GM21619 (cell line): ENCODE data around the gene ACRBP.

Experiments
- ATAC-seq: cut with Tn5 transposase; IDR thresholded peaks from one replicate; pipeline ENCODE4 v1.9.1; 2021; ENCODE audit not compliant: unreplicated experiment

ACRBP gene

DNA sequence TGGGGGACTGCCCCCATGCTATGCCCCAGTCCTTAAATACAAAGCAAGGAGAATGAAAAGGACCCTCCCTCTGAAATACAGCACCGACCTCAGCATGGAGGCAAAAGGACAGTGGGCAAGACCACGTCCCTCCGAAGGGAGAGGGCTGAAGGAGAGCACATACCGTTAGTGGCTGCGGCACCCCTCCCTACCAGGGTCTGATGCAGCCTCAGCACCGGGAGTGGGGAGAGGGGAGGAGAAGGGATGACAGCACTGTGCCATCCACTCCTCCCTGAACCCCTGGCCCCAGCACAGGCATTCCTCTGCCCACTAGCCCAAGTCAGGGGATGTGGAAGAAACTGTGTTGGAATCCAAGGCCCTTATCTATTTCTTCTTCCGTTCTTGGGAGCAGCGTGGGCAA, 3.6 kb upstream of the ACRBP start:
- ATAC-seq: no peak

DNA sequence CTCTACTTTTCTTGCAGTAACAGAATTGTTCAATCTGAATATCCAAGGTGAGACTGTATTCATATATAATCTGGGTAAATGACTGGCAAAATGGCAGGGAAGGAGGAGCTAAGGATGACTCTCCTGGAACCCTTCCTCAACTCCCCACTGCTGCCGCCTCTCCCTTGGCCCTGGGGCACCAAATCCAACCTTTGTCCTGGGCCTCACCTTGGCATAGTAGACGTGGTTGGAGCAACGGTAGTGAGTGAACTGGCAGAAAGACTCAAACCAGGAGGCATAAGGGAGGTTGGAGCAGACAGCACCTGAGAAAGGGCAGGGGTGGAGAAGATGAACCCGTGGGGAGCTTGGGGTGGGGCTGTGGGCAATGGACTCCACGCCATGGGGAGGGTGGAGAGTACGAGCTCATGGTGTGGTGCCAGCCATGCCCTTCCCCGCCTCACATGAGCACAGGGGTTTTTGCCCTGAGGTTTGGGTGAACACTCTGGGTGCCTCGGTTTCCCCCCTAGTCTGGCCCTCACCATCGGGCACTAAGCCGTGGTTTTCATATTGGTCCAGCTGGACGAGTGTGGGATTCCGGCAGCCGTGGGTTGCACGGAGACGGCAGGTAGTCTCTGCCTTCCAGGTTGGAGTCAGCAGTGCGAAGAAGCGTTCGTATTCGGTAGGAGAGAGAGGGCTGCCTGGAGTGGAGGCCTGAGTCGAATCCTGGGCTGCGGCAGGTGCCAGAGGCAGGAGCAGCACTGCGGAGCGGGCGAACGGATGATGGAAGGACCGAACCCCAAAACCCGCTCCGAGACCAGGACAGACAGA, 753 bp downstream of the ACRBP start:
- ATAC-seq: no peak

DNA sequence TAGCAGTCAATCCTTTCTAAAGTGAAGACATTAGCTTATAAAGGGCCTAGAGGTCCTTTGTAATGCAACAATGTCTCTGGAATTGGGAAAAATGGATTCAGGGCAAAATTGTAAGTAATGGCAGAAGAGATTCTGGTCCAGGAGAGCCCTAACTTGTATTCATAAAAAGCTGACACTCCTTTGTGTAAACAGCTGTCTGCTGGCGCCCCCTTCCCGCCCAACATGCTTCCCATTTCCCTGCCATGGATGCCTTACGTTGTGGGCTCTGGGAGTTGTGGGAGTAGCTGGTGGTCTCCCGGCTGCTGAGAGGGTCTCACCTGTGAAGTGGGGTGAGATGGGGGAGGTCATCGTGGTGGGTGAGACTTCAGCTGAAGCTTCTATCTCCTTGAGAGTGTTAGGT, 2.3 kb downstream of the ACRBP start:
- ATAC-seq: no peak

DNA sequence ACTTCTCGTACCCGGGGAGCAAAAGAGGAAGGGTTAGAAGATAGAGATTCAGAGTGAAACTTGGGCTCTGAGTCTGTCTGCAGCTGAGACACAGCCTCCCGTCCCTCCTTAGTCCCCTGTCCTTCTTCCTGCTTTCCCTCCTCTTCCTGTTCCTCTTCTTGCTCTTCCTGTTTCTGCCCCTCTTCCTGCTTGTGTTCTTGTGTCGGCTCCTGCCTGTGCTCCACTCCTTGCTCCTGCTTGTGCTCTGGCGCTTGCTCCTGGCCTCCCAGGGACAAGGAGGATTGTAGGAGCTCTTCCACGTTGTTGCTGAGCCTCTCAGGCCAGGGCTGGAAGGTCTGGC, 3.0 kb downstream of the ACRBP start:
- ATAC-seq: no peak

DNA sequence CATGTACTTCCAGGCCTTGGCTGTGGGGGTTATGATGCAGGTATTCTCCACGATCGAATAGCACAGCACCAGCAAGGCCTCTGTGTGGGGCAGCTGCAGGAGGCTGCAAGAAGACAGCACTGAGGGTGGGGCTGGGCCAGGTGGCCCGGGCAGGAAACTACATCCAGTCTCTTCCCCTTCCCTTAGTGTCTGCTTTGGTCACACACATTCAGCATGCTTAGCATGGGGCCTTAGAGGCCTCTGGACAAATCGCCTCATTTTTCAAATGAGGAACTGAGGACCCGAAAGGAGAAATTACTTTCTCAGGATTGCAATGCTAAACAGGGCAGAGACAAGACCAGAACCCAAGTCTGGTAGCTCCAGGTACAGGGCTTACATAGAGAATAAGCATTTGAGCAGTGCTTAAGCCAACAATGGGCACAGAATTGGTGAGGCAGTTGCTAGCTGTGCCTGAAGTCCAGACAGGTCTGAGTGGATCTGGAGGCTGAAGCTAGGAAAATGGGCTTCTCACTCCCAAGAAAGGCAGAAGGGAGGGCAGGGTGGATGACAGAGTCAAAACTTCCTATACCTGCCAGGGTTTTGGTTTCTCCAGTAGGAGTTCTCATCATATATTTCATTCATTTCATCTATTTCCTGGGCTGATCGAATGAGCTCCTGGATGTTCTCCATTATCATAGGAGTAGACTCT, 3.5 kb downstream of the ACRBP start:
- ATAC-seq: no peak

DNA sequence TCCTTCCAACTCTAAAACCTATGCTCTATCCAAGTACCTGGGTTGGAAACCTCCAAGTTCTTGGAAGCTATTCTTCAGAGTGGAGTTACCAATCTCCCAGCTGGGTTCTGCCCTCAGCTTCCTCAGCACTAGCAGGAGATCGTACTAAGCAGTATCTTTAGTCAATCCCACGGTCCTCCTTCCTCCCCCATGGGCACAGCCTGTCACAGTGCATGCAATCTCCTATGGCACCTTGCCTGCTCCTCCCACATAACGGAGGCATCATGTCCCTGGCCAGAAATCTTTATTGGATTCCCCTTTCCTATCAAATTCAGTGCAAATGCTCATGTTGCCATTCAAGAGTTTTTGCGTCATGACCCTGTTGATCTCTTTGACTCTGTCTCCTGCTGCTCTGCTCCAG, 6.1 kb downstream of the ACRBP start:
- ATAC-seq: no peak

DNA sequence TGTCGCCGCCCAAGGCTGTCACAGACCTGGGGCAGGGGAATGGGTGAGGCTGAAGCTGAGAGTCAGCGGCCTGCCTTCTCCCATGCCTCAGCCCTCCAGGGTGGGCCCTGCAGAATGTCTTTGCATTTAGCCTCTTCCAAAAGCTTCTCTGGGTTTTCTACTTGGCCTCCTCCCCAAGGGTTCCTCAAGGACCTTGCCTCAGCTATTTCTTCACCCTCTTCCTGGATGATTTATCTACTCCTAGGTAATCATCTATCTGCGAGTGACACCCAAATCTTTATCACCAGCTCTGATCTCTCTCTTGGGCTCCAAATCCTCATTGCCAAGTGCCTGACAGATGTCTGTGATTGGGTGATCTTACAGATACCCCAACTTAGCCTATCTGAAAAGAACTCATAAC, 6.7 kb downstream of the ACRBP start:
- ATAC-seq: no peak

DNA sequence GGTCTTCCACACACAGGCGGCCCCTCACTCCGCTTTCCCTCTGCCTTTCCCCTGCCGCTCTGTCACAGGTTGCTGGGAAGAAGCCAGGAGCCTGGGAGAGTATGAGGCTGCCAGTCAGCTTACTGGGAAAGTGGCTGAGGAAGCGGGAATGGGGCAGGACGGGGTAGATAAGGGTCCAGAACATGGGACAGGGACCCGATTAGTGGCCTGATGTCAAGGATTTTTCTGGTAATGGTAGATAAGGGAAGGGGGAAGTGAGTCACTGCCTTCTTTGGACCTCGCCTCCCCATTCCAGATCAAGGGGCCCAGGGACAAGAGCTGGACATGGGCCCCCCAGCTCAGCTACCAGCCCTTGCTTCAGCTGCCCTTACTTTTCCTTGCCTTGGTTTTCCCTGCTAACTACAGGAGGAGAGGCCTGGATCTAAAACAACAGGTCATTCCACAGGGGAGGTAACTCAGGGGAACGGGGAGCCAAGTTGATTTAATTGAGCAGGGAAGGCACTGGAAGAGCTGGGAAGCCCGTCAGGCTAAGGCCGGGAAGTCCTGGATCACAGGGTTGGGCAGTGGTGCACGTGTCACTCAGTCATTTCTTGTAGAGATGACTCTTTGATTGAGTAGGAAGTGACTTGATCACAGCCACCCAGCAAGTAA, 8.0 kb downstream of the ACRBP start:
- ATAC-seq: no peak

DNA sequence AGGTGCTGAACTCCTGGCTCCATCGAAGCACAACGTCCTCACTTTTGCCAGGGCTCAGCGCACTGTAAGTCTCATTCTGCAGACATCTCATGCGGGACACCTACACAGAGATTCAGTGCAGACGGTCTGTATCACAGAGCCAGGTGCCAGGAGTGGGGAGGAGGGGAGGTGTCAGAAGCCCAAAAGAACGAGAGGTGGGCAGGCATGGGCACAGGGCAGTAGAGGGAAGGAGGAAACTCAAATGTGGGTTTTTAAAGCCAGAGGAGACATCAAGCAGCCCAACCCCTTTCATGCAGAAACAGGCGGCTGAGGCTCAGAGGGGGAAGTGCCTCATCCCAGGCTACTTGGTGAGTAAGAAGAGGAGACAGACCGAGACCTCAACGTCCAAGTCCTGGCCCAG, 8.9 kb downstream of the ACRBP start:
- no peak for ATAC-seq

DNA sequence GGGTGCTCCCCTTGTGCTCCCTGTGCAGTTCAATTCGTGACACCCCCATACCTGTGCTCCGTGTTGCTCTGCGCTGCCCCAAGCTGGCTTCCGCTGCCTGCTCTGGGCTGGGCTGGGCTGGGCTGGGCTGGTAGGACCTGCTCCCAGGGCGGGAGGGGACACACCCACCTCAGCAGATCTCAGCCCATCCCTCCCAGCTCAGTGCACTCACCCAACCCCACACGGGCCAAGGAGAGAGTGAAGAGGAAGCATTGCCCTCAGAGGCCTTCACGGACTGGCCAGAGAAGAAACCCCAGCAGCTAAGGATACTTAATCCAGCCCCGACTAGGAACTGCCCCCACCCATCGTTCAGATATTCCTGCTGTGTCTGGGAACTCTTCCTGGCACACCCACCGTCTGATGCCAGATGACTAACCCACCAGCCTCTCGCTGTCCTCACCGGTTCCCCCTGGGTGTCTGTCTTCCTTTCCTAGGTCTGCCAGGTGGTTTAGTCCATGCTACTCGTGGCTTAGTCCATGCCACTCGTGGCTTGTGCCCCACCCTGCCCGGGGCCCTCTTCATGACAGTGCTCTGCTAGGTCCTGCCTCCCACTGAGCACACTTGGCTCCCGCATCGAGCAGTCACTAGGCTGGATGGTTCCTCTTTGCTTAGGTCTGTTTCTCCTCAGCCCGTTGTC, 11.2 kb downstream of the ACRBP start, which contains the start of gene LPAR5:
Gene LPAR5, minus strand, starts transcription at position 104 of the 676 bp plus-strand sequence. CDS start 14,711 bp downstream, outside the sequence.
- no peak for ATAC-seq

DNA sequence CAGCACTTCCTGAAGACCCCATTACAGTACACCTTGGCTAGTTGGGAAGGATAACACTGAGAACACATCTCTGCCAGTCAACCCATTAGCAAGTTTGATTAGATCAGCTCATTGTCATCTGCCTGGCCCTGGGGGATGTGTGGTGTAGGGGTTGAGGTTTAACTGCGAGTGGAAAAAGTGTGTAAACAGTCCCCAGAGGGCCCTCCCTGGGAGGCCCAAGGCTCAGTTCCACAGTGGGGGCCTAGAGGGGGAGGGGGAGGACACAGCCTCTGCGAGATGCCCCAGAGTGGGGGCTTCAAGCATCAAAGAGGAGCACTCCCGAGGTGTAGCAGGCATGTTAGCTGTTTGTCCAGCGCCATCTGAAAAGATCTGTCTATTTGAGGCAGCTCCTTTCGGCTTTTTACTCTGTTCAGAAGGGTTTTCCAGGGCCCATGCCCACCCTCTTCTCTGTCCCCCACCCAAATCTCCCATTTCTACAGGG, 11.8 kb downstream of the ACRBP start:
- ATAC-seq: peak; percentile 44

DNA sequence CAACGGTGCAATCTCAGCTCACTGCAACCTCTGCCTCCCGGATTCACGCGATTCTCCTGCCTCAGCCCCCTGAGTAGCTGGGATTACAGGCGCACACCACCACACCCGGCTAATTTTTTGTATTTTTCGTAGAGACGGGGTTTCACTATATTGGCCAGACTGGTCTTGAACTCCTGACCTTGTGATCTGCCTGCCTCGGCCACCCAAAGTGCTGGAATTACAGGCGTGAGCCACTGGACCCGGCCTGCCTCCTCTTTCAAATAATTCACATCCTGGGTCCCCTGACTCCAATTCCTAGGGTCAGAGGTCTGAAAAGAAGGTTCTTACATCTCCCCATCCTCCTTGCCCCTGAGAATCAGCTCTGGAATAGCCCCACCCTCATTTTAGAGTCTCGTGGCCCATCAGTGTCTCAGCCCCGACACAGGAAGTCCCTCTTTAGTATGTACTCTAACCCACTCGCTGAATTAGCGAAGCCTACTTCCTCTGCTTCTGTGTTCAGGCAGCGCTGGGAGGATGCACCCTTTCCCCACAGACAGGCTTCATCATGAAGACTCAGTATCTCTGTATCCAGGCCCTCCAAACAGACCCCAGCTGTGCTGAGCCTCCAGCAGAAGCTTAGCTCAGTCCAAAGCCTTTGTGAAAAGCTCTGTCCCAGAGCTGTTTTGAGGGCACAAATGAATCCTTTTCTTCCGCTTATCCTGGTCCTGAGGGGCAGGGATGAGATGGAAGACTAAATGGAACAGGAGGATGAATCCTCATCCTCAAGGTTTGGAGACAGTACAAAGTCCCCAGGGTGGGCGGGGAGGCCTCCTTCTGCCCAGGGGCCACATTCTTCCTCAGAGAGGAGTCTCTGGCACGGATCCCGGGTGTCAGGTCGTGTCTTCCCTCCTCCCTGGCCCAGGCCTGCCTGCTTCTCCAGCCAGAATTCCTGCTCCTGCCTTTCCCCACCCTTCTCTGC, 14.9 kb downstream of the ACRBP start:
- peak; percentile 66 for ATAC-seq

DNA sequence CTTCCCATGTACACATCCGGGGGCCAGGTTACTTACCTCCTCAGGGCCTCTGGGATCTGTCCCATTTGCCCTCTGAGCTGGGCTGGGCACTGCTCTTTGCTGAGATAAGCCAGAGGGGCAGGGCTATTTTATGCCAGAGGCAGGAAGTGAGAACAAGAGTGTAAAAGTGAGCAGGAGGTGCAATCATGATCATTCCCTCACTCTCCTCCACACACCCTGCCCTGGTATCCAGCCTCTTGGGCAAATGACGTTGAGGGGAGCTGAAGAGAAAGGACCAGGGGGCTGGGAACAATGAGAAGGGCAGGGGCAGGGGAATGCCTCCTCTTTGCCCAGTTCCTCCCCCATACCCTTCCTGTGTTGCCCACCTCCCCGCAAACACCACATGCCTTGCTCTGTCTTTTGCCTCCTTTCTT, 15.7 kb downstream of the ACRBP start:
- ATAC-seq: no peak

DNA sequence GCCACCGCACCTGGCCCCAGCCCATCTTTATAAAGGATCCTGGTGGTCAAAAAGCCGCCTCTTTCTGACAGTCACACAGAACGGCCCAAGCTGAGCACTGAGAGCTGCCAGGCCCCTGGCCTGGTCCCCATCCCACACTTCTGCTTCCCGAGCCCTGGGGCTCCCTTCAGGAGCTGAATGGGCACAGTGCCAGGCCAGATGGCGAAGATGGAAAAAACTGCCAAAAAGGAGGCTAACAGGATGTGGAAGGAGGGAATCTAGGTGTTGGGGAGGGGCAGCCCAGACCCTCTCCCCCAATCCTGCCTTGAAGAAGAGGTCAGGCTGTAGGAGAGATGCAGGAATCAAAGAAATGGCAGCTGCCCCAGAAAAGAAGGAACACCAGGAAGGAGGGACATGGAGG, 16.5 kb downstream of the ACRBP start:
- no peak for ATAC-seq

DNA sequence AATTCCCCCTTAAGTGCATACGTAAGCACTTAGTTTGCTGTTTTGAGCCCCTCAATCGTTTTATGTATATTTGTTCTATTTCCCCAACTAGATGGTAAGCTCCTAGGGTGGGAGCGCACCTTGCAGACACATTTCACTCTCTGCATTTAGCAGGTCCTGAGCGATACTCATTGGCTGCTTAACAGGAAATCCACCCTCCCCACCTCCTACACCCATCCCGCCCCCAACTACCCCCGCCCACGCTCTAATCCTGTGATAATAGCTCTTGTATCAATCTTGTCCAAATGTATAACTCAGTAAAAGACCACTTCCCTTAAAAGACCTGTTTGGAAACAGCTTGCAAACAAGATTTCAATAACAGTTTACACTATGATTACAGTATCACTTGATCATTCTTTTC, 19.6 kb downstream of the ACRBP start:
- ATAC-seq: no peak

DNA sequence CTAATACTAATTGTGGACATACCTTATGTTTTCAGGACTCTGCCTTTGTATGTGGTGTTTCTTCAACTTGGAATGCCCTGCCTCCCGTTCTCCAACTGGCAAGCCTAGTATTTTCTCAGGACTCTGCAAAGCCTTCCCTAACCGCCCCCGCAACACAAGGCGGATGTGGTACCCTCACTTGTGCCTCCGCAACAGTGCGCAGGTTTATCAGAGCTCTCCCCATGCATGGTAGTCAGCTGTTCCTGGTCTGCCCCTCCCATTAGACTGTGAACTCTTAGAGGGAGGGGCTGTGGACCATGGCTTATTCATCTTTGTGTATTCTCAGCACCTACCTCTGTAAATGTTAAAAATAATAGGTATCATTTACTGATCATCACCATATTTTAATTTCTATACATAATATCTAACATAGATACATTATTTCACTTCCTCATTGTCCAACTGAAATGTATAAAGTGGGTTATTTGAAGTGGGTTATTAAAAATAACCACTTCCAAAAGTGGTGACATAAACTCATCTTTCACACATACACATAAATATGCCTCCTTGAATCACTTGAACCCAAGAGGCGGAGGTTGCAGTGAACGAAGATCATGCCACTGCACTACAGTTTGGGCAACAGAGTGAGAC, 20.5 kb downstream of the ACRBP start:
- no peak for ATAC-seq

DNA sequence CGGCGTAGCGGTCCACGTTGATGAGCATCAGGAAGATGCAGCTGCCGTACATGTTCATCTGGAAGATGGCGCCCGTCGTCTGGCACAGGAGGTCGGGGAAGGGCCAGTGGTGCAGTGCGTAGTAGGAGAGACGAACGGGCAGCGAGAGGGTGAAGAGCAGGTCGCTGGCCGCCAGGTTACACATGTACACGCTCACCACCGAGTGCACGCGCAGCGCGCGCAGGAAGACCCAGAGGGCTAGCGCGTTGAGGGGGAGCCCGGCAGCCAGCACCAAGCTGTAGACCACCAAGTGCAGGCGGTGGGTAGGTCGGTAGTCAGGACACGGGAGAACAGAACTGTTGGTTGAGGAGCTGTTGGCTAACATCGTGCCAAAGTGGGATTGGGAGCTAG, 26.4 kb downstream of the ACRBP start:
- ATAC-seq: no peak

DNA sequence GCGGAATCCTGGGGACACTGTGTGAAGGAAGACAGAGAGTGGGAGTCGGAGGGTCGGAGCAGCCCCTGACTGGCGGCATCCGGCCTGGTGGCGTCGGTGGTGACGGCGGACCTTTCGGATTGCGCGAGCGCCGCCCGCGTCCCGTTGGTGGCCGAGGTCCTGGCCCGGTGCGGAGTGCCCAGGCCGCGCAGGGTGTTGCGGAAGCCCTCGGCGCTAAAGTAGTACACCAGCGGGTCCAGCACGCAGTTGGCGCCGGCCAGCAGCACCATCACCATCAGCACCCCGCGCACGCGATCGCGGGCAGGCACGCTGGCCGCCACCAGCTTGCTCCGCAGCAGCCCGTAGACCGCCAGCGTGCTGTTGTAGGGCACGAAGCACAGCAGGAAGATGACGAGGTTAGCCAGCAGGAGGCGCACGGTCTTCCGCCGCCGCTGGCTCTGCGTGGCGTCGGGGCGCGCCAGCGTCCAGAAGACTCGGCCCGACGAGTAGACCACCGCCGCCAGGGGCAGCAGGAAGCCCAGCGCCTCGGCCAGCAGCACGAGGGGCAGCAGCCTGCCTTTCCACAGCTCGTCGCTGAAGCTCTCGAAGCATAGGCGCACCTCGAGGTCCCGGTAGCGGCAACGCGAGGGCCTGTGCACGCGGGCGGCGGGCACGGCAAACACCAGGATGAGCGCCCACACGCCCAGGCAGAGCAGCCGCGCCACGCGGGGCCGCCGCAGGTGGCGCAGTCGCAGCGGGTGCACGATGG, 26.9 kb downstream of the ACRBP start:
- no peak for ATAC-seq
